GM12891 (cell line): ENCODE measurements around the gene SNCA.

Experiments used
- POLR2A ChIP-seq: IDR thresholded peaks from 2 replicates; pipeline ENCODE4 v1.6.1; 2011; ENCODE audit warnings: low read depth, low read length, control low read depth
- POLR2AphosphoS5 ChIP-seq: IDR thresholded peaks from 2 replicates; pipeline ENCODE4 v1.6.1; 2011; ENCODE audit warnings: low read depth, low read length, control low read depth
- SPI1 ChIP-seq: IDR thresholded peaks from 2 replicates; pipeline ENCODE4 v1.6.1; 2011; ENCODE audit warnings: low read depth, low read length, control low read depth
- TAF1 ChIP-seq: IDR thresholded peaks from 2 replicates; pipeline ENCODE4 v1.6.1; 2011; ENCODE audit warnings: low read depth, low read length, control low read depth

DNA sequence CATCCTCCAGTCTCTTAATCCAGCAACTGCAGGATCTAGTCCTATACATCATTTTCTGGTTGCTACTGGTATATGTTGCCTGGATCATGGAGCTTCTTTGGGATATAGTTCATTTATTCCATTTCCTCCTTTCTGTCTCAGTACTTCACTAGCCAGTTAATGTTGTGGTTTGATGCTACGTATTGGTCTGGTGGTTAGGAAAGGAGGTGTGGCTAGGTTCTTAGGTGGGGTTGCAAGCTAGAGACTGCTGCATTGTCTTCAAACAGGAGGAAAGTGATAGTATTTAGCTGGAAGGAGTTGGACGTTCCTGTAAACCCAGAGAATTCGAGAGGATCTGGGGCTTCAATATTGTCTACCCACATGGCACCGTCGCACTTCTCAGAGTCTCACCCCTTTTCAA, 129.5 kb downstream of the SNCA start:
- TF ChIP-seq TAF1 (no peak), POLR2AphosphoS5 (no peak), SPI1 (no peak), POLR2A (no peak)
